ENCODE measurements around the gene OR4X2. TPM values are rescaled to one million over a fixed set of nuclear protein-coding genes. Genes with fewer than 3 reads are reported as not detected.

The OR4X2 gene
- total and polyA plus RNA-seq, 5 experiments from 2014 or later = not detected

Other genes starting within 250 kb of the OR4X2 start
- gene OR4B1, start 28.3 kb upstream of the OR4X2 start, total RNA-seq = not detected
- gene OR4B1, start 28.3 kb upstream of the OR4X2 start, polyA plus RNA-seq = not detected
- gene OR4X1, start 18.8 kb downstream of the OR4X2 start, total RNA-seq = not detected
- not detected for gene OR4X1, start 18.8 kb downstream of the OR4X2 start, polyA plus RNA-seq
- not detected for gene OR4S1, start 61.1 kb downstream of the OR4X2 start, total RNA-seq
- gene OR4S1, start 61.1 kb downstream of the OR4X2 start, polyA plus RNA-seq = not detected
- not detected for gene OR4C3, start 79.8 kb downstream of the OR4X2 start, total RNA-seq
- not detected for gene OR4C3, start 79.8 kb downstream of the OR4X2 start, polyA plus RNA-seq
- gene OR4C5, start 121.4 kb downstream of the OR4X2 start, total RNA-seq = not detected
- not detected for gene OR4C5, start 121.4 kb downstream of the OR4X2 start, polyA plus RNA-seq
- gene OR4A47, start 243.7 kb downstream of the OR4X2 start, total RNA-seq = not detected
- not detected for gene OR4A47, start 243.7 kb downstream of the OR4X2 start, polyA plus RNA-seq